HEK293 (cell line): Measurements from ENCODE around the gene EXT2.
A peak's percentile ranks its signal among the peaks of the same experiment; 100 is the strongest.

Experiments used
- CTCF ChIA-PET: fragments of 350-600 bp; formaldehyde crosslinking; extraction: SDS; loops from one replicate; lab custom pipeline; 2021; ENCODE audit warnings: antibody characterized with exemption; lab: Yijun Ruan, JAX
- POLR2A ChIA-PET: fragments of 300-600 bp; formaldehyde crosslinking; extraction: SDS; loops from one replicate; lab custom pipeline; 2020; ENCODE audit warnings: antibody characterized with exemption, inconsistent platforms; lab: Yijun Ruan, JAX
- H3K27ac ChIP-seq: fragments of 200-500 bp; sonication (Bioruptor generic); 2 replicates; pipeline ENCODE4 v1.5.1; 2014; ENCODE audit warnings: low read depth, low read length, control low read depth, inconsistent platforms; ENCODE audit errors: extremely low read depth
- H3K36me3 ChIP-seq, 2 experiments: fragments of 200-500 bp in 1 of 2; sonication (Bioruptor generic) in 1 of 2; 1 replicate in 1 of 2; 2 replicates in 1 of 2; pipeline ENCODE4 v1.5.1; 2014 to 2017; ENCODE audit warnings: inconsistent platforms in 2 of 2, low read length in 2 of 2; ENCODE audit not compliant: control insufficient read depth in 2 of 2, insufficient read depth in 1 of 2
- H3K4me1 ChIP-seq: fragments of 200-500 bp; sonication (Bioruptor generic); 2 replicates; pipeline ENCODE4 v1.5.1; 2014; ENCODE audit warnings: mild to moderate bottlenecking, low read length, inconsistent platforms; ENCODE audit not compliant: control insufficient read depth, insufficient read depth
- H3K4me3 ChIP-seq: 2 replicates; pipeline ENCODE4 v1.5.1; 2011; ENCODE audit warnings: low read depth, mild to moderate bottlenecking, control low read depth, low read length, moderate library complexity
- H3K9me3 ChIP-seq: fragments of 200-500 bp; sonication (Bioruptor generic); 2 replicates; pipeline ENCODE4 v1.5.1; 2014; ENCODE audit warnings: low read depth, low read length, inconsistent platforms; ENCODE audit not compliant: control insufficient read depth, insufficient read depth
- FEZF1 ChIP-seq: fragments of 450-650 bp; formaldehyde crosslinking; IDR thresholded peaks from 2 replicates; pipeline ENCODE4 v1.5.1; 2016; ENCODE audit warnings: missing biosample characterization, missing genetic modification characterization
- GFI1B ChIP-seq: fragments of 450-650 bp; formaldehyde crosslinking; IDR thresholded peaks from 2 replicates; pipeline ENCODE4 v1.5.1; 2016; ENCODE audit warnings: missing biosample characterization, missing genetic modification characterization
- KLF16 ChIP-seq: fragments of 450-650 bp; formaldehyde crosslinking; IDR thresholded peaks from 2 replicates; pipeline ENCODE4 v1.5.1; 2017; ENCODE audit warnings: missing biosample characterization, missing genetic modification characterization
- WT1 ChIP-seq: fragments of 450-650 bp; formaldehyde crosslinking; IDR thresholded peaks from 2 replicates; pipeline ENCODE4 v1.5.1; 2016; ENCODE audit warnings: missing biosample characterization, missing genetic modification characterization
- ZBTB7A ChIP-seq: fragments of 450-650 bp; formaldehyde crosslinking; IDR thresholded peaks from 2 replicates; pipeline ENCODE4 v1.5.1; 2016; ENCODE audit warnings: low read depth, missing biosample characterization, missing genetic modification characterization
- ZFHX2 ChIP-seq: fragments of 450-650 bp; formaldehyde crosslinking; conservative IDR thresholded peaks from 2 replicates; pipeline ENCODE4 v1.5.1; 2016; ENCODE audit warnings: missing biosample characterization, missing genetic modification characterization
- ZNF112 ChIP-seq: fragments of 450-650 bp; formaldehyde crosslinking; IDR thresholded peaks from 2 replicates; pipeline ENCODE4 v1.5.0; 2017; ENCODE audit warnings: missing biosample characterization, missing genetic modification characterization
- ZNF24 ChIP-seq: fragments of 450-650 bp; formaldehyde crosslinking; IDR thresholded peaks from 2 replicates; pipeline ENCODE4 v1.5.1; 2016; ENCODE audit warnings: missing biosample characterization, missing genetic modification characterization
- ZNF394 ChIP-seq: fragments of 450-650 bp; formaldehyde crosslinking; IDR thresholded peaks from 2 replicates; pipeline ENCODE4 v1.5.1; 2016; ENCODE audit warnings: missing biosample characterization, missing genetic modification characterization, mild to moderate bottlenecking, moderate library complexity, borderline replicate concordance
- ZNF423 ChIP-seq: fragments of 450-650 bp; formaldehyde crosslinking; IDR thresholded peaks from 2 replicates; pipeline ENCODE4 v1.5.1; 2016; ENCODE audit warnings: missing biosample characterization, missing genetic modification characterization
- ZNF621 ChIP-seq: fragments of 450-650 bp; formaldehyde crosslinking; IDR thresholded peaks from 2 replicates; pipeline ENCODE4 v1.5.1; 2017; ENCODE audit warnings: missing biosample characterization, missing genetic modification characterization
- ZNF76 ChIP-seq: fragments of 450-650 bp; formaldehyde crosslinking; IDR thresholded peaks from 2 replicates; pipeline ENCODE4; 2016; ENCODE audit warnings: low read depth, missing biosample characterization, missing genetic modification characterization, borderline replicate concordance
- ZNF768 ChIP-seq: fragments of 450-650 bp; formaldehyde crosslinking; IDR thresholded peaks from 2 replicates; pipeline ENCODE4 v1.5.1; 2018; ENCODE audit warnings: missing biosample characterization, mild to moderate bottlenecking, missing genetic modification characterization
- ZXDB ChIP-seq: fragments of 450-650 bp; formaldehyde crosslinking; IDR thresholded peaks from 2 replicates; pipeline ENCODE4 v1.5.1; 2016; ENCODE audit warnings: missing biosample characterization, missing genetic modification characterization
- TF ChIP-seq, protein P1 (sequence below): fragments of 450-650 bp; formaldehyde crosslinking; IDR thresholded peaks from 2 replicates; pipeline ENCODE4 v1.5.1; 2016; ENCODE audit warnings: missing biosample characterization, missing genetic modification characterization, borderline replicate concordance
- TF ChIP-seq, protein P2 (sequence below): fragments of 450-650 bp; formaldehyde crosslinking; IDR thresholded peaks from 2 replicates; pipeline ENCODE4 v1.5.1; 2017; ENCODE audit warnings: missing biosample characterization, missing genetic modification characterization
- TF ChIP-seq, protein P3 (sequence below): fragments of 450-650 bp; IDR thresholded peaks from 2 replicates; pipeline ENCODE4 v1.5.1; 2018; ENCODE audit warnings: missing biosample characterization, missing genetic modification characterization
- TF ChIP-seq, protein P4 (sequence below): fragments of 450-650 bp; formaldehyde crosslinking; IDR thresholded peaks from 2 replicates; pipeline ENCODE4 v1.5.1; 2017; ENCODE audit warnings: missing biosample characterization, mild to moderate bottlenecking, missing genetic modification characterization, moderate library complexity

The EXT2 gene

DNA sequence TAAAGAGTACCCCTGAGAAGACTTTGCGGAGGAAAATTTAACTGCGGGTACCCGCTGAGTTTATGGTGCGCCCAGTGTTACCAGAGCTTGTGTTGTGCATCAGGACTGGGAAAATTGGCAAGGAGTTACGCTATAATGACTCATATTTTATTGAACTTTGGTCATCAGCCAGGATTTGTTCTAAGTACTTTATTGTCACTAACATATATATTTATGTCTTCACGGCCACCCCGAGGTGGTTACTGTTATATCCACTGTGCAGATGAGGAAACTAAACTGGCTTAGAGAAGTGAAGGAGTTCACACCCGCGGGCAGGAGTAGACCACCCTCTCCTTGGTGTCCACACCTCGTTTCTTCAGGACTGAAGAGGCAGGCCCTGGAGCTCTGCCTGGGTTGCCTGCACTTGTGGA lies 28.7 kb upstream of the EXT2 start:
- H3K36me3 ChIP-seq = no peaks in the 10 kb centered on the region
- H3K27ac ChIP-seq = peak overlapping the region; percentile 72
- peak overlapping the region; percentile 46 for H3K4me3 ChIP-seq
- TF ChIP-seq ZNF76 (tag by site-specific recombination) = no peak
- TF ChIP-seq FEZF1 (tag by site-specific recombination) = peak; percentile 14; the same call in 1 of the 2 replicates
- 0 out of 2 replicates have a peak, but pooled peaks have one; percentile 18 for TF ChIP-seq ZNF423 (tag by site-specific recombination)
- no peaks in the 10 kb centered on the region for H3K4me1 ChIP-seq
- no peaks in the 10 kb centered on the region for H3K9me3 ChIP-seq
- ChIA-PET CTCF (interaction anchor here (0.6 kb wide), 1 partner anchor 114 kb away, joined by 3 read pairs; no protein-coding TSS in a partner anchor), POLR2A (interaction anchor here (1.0 kb wide), 1 partner anchor 236 kb away, joined by 6 read pairs; no protein-coding TSS in a partner anchor)

DNA sequence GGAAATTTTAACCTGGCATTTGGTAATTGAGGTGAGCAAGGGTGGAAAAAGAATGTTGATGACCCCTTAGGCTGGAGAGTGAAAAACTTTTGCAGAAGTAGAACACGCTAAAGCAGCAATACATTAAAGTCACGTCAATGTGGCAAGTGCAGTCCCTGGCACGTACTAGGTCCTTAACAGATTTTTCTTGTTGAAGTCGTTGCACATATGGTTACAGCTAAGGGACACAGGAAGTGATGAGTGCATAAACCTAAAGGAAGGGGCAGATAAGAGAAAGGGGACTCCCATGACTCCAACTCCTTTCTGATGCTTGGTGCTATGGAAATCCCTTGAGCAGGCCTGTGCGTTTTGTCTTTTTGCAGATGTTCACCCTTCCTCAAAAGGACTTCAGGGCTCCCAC lies 28.2 kb upstream of the EXT2 start:
- ChIA-PET POLR2A (no interaction called here), CTCF (interaction anchor here (0.6 kb wide), 1 partner anchor 113 kb away, joined by 3 read pairs; no protein-coding TSS in a partner anchor)
- H3K4me3 ChIP-seq = no peak overlapping the region
- no peaks in the 10 kb centered on the region for H3K9me3 ChIP-seq
- H3K27ac ChIP-seq = no peak overlapping the region
- H3K36me3 ChIP-seq = no peaks in the 10 kb centered on the region
- no peak for TF ChIP-seq ZNF394 (tag by site-specific recombination)
- no peak for TF ChIP-seq KLF16
- TF ChIP-seq WT1 (tag by site-specific recombination) = no peak
- TF ChIP-seq, protein P1, sequence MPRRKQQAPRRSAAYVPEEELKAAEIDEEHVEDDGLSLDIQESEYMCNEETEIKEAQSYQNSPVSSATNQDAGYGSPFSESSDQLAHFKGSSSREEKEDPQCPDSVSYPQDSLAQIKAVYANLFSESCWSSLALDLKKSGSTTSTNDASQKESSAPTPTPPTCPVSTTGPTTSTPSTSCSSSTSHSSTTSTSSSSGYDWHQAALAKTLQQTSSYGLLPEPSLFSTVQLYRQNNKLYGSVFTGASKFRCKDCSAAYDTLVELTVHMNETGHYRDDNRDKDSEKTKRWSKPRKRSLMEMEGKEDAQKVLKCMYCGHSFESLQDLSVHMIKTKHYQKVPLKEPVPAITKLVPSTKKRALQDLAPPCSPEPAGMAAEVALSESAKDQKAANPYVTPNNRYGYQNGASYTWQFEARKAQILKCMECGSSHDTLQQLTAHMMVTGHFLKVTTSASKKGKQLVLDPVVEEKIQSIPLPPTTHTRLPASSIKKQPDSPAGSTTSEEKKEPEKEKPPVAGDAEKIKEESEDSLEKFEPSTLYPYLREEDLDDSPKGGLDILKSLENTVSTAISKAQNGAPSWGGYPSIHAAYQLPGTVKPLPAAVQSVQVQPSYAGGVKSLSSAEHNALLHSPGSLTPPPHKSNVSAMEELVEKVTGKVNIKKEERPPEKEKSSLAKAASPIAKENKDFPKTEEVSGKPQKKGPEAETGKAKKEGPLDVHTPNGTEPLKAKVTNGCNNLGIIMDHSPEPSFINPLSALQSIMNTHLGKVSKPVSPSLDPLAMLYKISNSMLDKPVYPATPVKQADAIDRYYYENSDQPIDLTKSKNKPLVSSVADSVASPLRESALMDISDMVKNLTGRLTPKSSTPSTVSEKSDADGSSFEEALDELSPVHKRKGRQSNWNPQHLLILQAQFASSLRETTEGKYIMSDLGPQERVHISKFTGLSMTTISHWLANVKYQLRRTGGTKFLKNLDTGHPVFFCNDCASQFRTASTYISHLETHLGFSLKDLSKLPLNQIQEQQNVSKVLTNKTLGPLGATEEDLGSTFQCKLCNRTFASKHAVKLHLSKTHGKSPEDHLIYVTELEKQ (tag by site-specific recombination) = no peak
- TF ChIP-seq GFI1B = no peak
- no peak for TF ChIP-seq ZNF112 (tag by site-specific recombination)
- TF ChIP-seq ZXDB (tag by site-specific recombination) = no peak
- TF ChIP-seq ZNF768 (tag by site-specific recombination) = no peak
- no peak for TF ChIP-seq ZNF24 (tag by site-specific recombination)
- no peak for TF ChIP-seq ZBTB7A (tag by site-specific recombination)
- TF ChIP-seq ZFHX2 (tag by site-specific recombination) = no peak
- TF ChIP-seq, protein P2, sequence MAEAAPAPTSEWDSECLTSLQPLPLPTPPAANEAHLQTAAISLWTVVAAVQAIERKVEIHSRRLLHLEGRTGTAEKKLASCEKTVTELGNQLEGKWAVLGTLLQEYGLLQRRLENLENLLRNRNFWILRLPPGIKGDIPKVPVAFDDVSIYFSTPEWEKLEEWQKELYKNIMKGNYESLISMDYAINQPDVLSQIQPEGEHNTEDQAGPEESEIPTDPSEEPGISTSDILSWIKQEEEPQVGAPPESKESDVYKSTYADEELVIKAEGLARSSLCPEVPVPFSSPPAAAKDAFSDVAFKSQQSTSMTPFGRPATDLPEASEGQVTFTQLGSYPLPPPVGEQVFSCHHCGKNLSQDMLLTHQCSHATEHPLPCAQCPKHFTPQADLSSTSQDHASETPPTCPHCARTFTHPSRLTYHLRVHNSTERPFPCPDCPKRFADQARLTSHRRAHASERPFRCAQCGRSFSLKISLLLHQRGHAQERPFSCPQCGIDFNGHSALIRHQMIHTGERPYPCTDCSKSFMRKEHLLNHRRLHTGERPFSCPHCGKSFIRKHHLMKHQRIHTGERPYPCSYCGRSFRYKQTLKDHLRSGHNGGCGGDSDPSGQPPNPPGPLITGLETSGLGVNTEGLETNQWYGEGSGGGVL (tag by site-specific recombination) = no peak
- no peak for TF ChIP-seq ZNF621
- TF ChIP-seq, protein P3, sequence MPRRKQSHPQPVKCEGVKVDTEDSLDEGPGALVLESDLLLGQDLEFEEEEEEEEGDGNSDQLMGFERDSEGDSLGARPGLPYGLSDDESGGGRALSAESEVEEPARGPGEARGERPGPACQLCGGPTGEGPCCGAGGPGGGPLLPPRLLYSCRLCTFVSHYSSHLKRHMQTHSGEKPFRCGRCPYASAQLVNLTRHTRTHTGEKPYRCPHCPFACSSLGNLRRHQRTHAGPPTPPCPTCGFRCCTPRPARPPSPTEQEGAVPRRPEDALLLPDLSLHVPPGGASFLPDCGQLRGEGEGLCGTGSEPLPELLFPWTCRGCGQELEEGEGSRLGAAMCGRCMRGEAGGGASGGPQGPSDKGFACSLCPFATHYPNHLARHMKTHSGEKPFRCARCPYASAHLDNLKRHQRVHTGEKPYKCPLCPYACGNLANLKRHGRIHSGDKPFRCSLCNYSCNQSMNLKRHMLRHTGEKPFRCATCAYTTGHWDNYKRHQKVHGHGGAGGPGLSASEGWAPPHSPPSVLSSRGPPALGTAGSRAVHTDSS (tag by site-specific recombination) = no peak
- TF ChIP-seq, protein P4, sequence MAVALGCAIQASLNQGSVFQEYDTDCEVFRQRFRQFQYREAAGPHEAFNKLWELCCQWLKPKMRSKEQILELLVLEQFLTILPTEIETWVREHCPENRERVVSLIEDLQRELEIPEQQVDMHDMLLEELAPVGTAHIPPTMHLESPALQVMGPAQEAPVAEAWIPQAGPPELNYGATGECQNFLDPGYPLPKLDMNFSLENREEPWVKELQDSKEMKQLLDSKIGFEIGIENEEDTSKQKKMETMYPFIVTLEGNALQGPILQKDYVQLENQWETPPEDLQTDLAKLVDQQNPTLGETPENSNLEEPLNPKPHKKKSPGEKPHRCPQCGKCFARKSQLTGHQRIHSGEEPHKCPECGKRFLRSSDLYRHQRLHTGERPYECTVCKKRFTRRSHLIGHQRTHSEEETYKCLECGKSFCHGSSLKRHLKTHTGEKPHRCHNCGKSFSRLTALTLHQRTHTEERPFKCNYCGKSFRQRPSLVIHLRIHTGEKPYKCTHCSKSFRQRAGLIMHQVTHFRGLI (tag by site-specific recombination) = no peak
- no peaks in the 10 kb centered on the region for H3K4me1 ChIP-seq
